ENCODE results near the gene CEP170. TPM values are rescaled to one million over a fixed set of nuclear protein-coding genes. Genes with fewer than 3 reads are reported as not detected.
A peak's percentile ranks its signal among the peaks of the same experiment; 100 is the strongest.

The CEP170 gene
- total and polyA plus RNA-seq, 2 experiments from 2014 or later: 93.1 to 104 TPM

DNA sequence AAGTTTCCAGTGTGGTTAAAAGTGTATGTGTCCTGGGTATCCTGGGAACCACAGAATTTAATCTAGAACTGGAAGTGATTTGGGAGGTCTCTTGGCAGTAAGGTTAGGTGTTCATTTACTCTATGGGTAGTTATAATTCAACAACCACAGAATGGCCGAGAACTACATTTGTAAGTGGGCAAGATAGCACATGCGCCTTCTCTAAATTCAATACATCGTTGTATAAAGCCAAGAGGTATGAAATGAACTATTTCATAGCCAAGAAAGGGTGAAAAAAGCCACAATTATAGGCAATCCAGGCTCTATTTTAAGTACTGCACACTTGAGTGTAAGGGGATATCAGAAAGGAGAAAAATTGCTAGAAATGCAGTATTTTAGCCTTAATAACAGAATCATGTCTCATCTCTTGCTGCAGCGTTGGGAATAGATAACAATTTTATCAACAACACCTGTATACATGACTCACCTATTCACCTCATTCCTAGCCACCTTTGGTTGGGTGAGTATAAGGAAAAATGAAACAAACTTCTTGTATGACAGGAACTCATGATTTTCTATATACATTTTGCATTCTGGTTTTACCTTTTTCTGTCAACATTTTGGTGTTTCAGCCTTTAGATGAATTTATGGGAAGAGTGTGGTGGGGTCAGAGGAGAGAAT, 5.3 kb upstream of the CEP170 start:
- Mint-ChIP-seq H3K27ac (0 out of 2 replicates have a peak overlapping the region, but pooled peaks have one; percentile 2), H3K36me3 (ENCODE audit: low read depth) (no peaks in the 10 kb centered on the region; the same call in 2 of the 3 replicates), H3K4me3 (no peak overlapping the region), H3K4me1 (no peaks in the 10 kb centered on the region), H3K9me3 (no peaks in the 10 kb centered on the region; the same call in 2 of the 3 replicates), H3K27me3 (ENCODE audit: insufficient read depth, low read depth, poor library complexity) (peaks cover 3% of the 10 kb centered on the region)
- no peak overlapping the region for H3K4me3 ChIP-seq
- H3K36me3 ChIP-seq (ENCODE audit: insufficient read depth): no peaks in the 10 kb centered on the region
- ATAC-seq (no peak), DNase-seq (ENCODE audit: low spot score) (no peak)
- TF ChIP-seq, protein P1, sequence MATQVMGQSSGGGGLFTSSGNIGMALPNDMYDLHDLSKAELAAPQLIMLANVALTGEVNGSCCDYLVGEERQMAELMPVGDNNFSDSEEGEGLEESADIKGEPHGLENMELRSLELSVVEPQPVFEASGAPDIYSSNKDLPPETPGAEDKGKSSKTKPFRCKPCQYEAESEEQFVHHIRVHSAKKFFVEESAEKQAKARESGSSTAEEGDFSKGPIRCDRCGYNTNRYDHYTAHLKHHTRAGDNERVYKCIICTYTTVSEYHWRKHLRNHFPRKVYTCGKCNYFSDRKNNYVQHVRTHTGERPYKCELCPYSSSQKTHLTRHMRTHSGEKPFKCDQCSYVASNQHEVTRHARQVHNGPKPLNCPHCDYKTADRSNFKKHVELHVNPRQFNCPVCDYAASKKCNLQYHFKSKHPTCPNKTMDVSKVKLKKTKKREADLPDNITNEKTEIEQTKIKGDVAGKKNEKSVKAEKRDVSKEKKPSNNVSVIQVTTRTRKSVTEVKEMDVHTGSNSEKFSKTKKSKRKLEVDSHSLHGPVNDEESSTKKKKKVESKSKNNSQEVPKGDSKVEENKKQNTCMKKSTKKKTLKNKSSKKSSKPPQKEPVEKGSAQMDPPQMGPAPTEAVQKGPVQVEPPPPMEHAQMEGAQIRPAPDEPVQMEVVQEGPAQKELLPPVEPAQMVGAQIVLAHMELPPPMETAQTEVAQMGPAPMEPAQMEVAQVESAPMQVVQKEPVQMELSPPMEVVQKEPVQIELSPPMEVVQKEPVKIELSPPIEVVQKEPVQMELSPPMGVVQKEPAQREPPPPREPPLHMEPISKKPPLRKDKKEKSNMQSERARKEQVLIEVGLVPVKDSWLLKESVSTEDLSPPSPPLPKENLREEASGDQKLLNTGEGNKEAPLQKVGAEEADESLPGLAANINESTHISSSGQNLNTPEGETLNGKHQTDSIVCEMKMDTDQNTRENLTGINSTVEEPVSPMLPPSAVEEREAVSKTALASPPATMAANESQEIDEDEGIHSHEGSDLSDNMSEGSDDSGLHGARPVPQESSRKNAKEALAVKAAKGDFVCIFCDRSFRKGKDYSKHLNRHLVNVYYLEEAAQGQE (IDR thresholded peaks at IDR 0.05; ENCODE audit: unreplicated experiment): no peak
- TF ChIP-seq EZH2 (IDR thresholded peaks at IDR 0.05; ENCODE audit: low read depth, unreplicated experiment) (no peak), ZNF331 (CRISPR knock-in tag; IDR thresholded peaks at IDR 0.05; ENCODE audit: low read depth) (no peak), POLR2AphosphoS5 (IDR thresholded peaks at IDR 0.05; ENCODE audit: low read depth) (no peak)
- TF ChIP-seq, protein P2, sequence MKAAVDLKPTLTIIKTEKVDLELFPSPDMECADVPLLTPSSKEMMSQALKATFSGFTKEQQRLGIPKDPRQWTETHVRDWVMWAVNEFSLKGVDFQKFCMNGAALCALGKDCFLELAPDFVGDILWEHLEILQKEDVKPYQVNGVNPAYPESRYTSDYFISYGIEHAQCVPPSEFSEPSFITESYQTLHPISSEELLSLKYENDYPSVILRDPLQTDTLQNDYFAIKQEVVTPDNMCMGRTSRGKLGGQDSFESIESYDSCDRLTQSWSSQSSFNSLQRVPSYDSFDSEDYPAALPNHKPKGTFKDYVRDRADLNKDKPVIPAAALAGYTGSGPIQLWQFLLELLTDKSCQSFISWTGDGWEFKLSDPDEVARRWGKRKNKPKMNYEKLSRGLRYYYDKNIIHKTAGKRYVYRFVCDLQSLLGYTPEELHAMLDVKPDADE (IDR thresholded peaks at IDR 0.05): no peak
- H4K20me1 ChIP-seq (replicated peaks; ENCODE audit: insufficient read depth): no peaks in the 10 kb centered on the region
- no peaks in the 10 kb centered on the region; the same call in 1 of the 2 replicates for H3F3A ChIP-seq (replicated peaks; ENCODE audit: low read depth)
- H2AFZ ChIP-seq: no peak overlapping the region
- no peaks in the 10 kb centered on the region for H3K9me2 ChIP-seq (ENCODE audit: insufficient read depth)
- H3K4me1 ChIP-seq (ENCODE audit: insufficient read depth): 0 out of 2 replicates have a peak, but pooled peaks cover 8% of the 10 kb centered on the region
- H3K27ac ChIP-seq (ENCODE audit: low read depth): no peak overlapping the region
- no peaks in the 10 kb centered on the region for H3K27me3 ChIP-seq (ENCODE audit: insufficient read depth)
- H3K79me2 ChIP-seq (replicated peaks; ENCODE audit: insufficient read depth): peaks cover 15% of the 10 kb centered on the region
- H3K4me2 ChIP-seq: no peak overlapping the region

GRCh38 chr1:243258731-243259130, 3.6 kb upstream of the CEP170 start:
- H3K4me3 Mint-ChIP-seq: no peak overlapping the region
- Histone ChIP-seq H3F3A (replicated peaks; ENCODE audit: low read depth) (no peaks in the 10 kb centered on the region; the same call in 1 of the 2 replicates), H3K4me3 (no peak overlapping the region), H3K27ac (ENCODE audit: low read depth) (no peak overlapping the region), H3K36me3 (ENCODE audit: insufficient read depth) (no peaks in the 10 kb centered on the region), H3K9me2 (ENCODE audit: insufficient read depth) (no peaks in the 10 kb centered on the region), H3K4me1 (ENCODE audit: insufficient read depth) (0 out of 2 replicates have a peak, but pooled peaks cover 8% of the 10 kb centered on the region), H3K27me3 (ENCODE audit: insufficient read depth) (no peaks in the 10 kb centered on the region), H3K79me2 (replicated peaks; ENCODE audit: insufficient read depth) (peaks cover 21% of the 10 kb centered on the region), H2AFZ (no peak overlapping the region), H4K20me1 (replicated peaks; ENCODE audit: insufficient read depth) (no peaks in the 10 kb centered on the region), H3K4me2 (no peak overlapping the region)
- DNase-seq (ENCODE audit: low spot score) (no peak), ATAC-seq (no peak)
- H3K4me1 Mint-ChIP-seq: peaks cover 1% of the 10 kb centered on the region; the same call in 2 of the 3 replicates
- H3K9me3 Mint-ChIP-seq: no peaks in the 10 kb centered on the region; the same call in 2 of the 3 replicates
- peaks cover 7% of the 10 kb centered on the region for H3K27me3 Mint-ChIP-seq (ENCODE audit: insufficient read depth, low read depth, poor library complexity)
- TF ChIP-seq POLR2AphosphoS5 (IDR thresholded peaks at IDR 0.05; ENCODE audit: low read depth) (no peak), EZH2 (IDR thresholded peaks at IDR 0.05; ENCODE audit: low read depth, unreplicated experiment) (no peak), ZNF114 (CRISPR knock-in tag; IDR thresholded peaks at IDR 0.05) (no peak), NANOG (IDR thresholded peaks at IDR 0.05; ENCODE audit: borderline replicate concordance) (no peak), JUNB (IDR thresholded peaks at IDR 0.05; ENCODE audit: unreplicated experiment) (no peak), EZH2phosphoT487 (IDR thresholded peaks at IDR 0.05; ENCODE audit: unreplicated experiment) (no peak)
- H3K36me3 Mint-ChIP-seq (ENCODE audit: low read depth): no peaks in the 10 kb centered on the region; the same call in 1 of the 3 replicates
- H3K27ac Mint-ChIP-seq: no peak overlapping the region

Measured in GM23338 (cell line).